ENCODE results near the gene ARHGEF33. TPM values are rescaled to one million over a fixed set of nuclear protein-coding genes. Genes with fewer than 3 reads are reported as not detected.
"Not testable (repeated sequence)": the region's sequence is repeated elsewhere in the genome, so short reads cannot be mapped to it uniquely, and the experiment has no call there.

ARHGEF33 gene
- total RNA-seq, 2 experiments from 2014 or later, result 0.42 to 0.89 TPM

GRCh38 chr2:38907242-38907641 is 17.6 kb downstream of the ARHGEF33 start:
- ChIA-PET POLR2A (interaction anchor here (0.7 kb wide), 1 partner anchor 87 kb away, joined by 5 read pairs; no protein-coding TSS in a partner anchor), CTCF (interaction anchor here (0.9 kb wide), 1 partner anchor 40 kb away, joined by 3 read pairs; no protein-coding TSS in a partner anchor)

- POLR2A ChIA-PET, result no interaction called here
- CTCF ChIA-PET, result no interaction called here
Observed at GRCh38 chr2:38907743-38908562, 18.3 kb downstream of the ARHGEF33 start.

- POLR2A ChIA-PET, result no interaction called here
Observed at GRCh38 chr2:38909872-38910271, 20.2 kb downstream of the ARHGEF33 start.

GRCh38 chr2:38911191-38911590 is 21.5 kb downstream of the ARHGEF33 start:
- POLR2A ChIA-PET, result no interaction called here
- CTCF ChIA-PET, result no interaction called here

More at GRCh38 chr2:38909872-38910271, 20.2 kb downstream of the ARHGEF33 start:
- CTCF ChIA-PET, result no interaction called here

- CTCF ChIA-PET, result interaction anchor here (0.7 kb wide), 2 partner anchors 64 to 212 kb away, joined by 3 read pairs; no protein-coding TSS in a partner anchor
- POLR2A ChIA-PET, result no interaction called here
Observed at GRCh38 chr2:38912619-38913018, 22.9 kb downstream of the ARHGEF33 start.

- CTCF ChIA-PET, result no interaction called here
- POLR2A ChIA-PET, result no interaction called here
Observed at GRCh38 chr2:38922389-38922788, 32.7 kb downstream of the ARHGEF33 start.

GRCh38 chr2:38922902-38923301 is 33.2 kb downstream of the ARHGEF33 start:
- POLR2A ChIA-PET, result no interaction called here
- CTCF ChIA-PET, result no interaction called here

- POLR2A ChIA-PET, result no interaction called here
- CTCF ChIA-PET, result no interaction called here
Observed at GRCh38 chr2:38925982-38926381, 36.3 kb downstream of the ARHGEF33 start.

- ChIA-PET POLR2A (no interaction called here), CTCF (interaction anchor here (1.0 kb wide), 1 partner anchor 17 kb away, joined by 4 read pairs; no protein-coding TSS in a partner anchor)
Observed at GRCh38 chr2:38930600-38930999, 40.9 kb downstream of the ARHGEF33 start.

- ChIA-PET CTCF (interaction anchor here (0.5 to 0.7 kb wide), 2 partner anchors 14 to 16 kb away, joined by 3 read pairs; no protein-coding TSS in a partner anchor), POLR2A (no interaction called here)
Observed at GRCh38 chr2:38932586-38932985, 42.9 kb downstream of the ARHGEF33 start.

GRCh38 chr2:38933653-38934052 is 44.0 kb downstream of the ARHGEF33 start:
- POLR2A ChIA-PET, result no interaction called here
- CTCF ChIA-PET, result no interaction called here

- ChIA-PET CTCF (interaction anchor here (0.6 kb wide), 1 partner anchor 63 kb away, joined by 3 read pairs; no protein-coding TSS in a partner anchor), POLR2A (no interaction called here)
Observed at GRCh38 chr2:38934742-38935141, 45.1 kb downstream of the ARHGEF33 start.

- CTCF ChIA-PET, result interaction anchor here (0.6 kb wide), 1 partner anchor 45 kb away, joined by 3 read pairs; no protein-coding TSS in a partner anchor
- POLR2A ChIA-PET, result no interaction called here
Observed at GRCh38 chr2:38935568-38936172, 46.0 kb downstream of the ARHGEF33 start.

GRCh38 chr2:38936516-38936915 is 46.8 kb downstream of the ARHGEF33 start:
- POLR2A ChIA-PET, CTCF ChIA-PET: not testable (repeated sequence)

GRCh38 chr2:38937548-38937947 is 47.9 kb downstream of the ARHGEF33 start:
- ChIA-PET POLR2A (no interaction called here), CTCF (no interaction called here)

GRCh38 chr2:38940746-38941145 is 51.1 kb downstream of the ARHGEF33 start:
- CTCF ChIA-PET, result no interaction called here
- POLR2A ChIA-PET, result no interaction called here

GRCh38 chr2:38943784-38944183 is 54.1 kb downstream of the ARHGEF33 start:
- POLR2A ChIA-PET, result no interaction called here
- CTCF ChIA-PET, result no interaction called here

- POLR2A ChIA-PET, result no interaction called here
- CTCF ChIA-PET, result interaction anchor here (1.4 to 3.1 kb wide), 2 partner anchors 14 to 284 kb away, joined by 3 to 21 read pairs; no protein-coding TSS in a partner anchor
Observed at GRCh38 chr2:38945372-38945771, 55.7 kb downstream of the ARHGEF33 start.

- ChIA-PET POLR2A (no interaction called here), CTCF (interaction anchor here (1.4 to 3.1 kb wide), 2 partner anchors 14 to 283 kb away, joined by 3 to 21 read pairs; no protein-coding TSS in a partner anchor)
Observed at GRCh38 chr2:38945911-38946310, 56.2 kb downstream of the ARHGEF33 start.

All from activated CD8-positive, alpha-beta memory T cell treated with anti-CD3 and anti-CD28 coated beads for 36 hours (primary cell).